Fibroblast of skin of back (primary cell): ENCODE results near the gene TTC1. TPM values are rescaled to one million over a fixed set of nuclear protein-coding genes. Genes with fewer than 3 reads are reported as not detected.
A peak's percentile ranks its signal among the peaks of the same experiment; 100 is the strongest.
"Not testable (repeated sequence)": the region's sequence is repeated elsewhere in the genome, so short reads cannot be mapped to it uniquely, and the experiment has no call there.

Experiments
- DNase-seq: peaks from one replicate; pipeline ENCODE4 v3.0.0-alpha.2; 2013
- polyA plus RNA-seq, 2 experiments: library from polyadenylated mRNA; unstranded; fragments of 120-200 nt; gene quantifications; one replicate each; pipeline ENCODE4 v1.2.1, GENCODE V29; 2013; ENCODE audit not compliant: insufficient read length in 2 of 2

The TTC1 gene, protein sequence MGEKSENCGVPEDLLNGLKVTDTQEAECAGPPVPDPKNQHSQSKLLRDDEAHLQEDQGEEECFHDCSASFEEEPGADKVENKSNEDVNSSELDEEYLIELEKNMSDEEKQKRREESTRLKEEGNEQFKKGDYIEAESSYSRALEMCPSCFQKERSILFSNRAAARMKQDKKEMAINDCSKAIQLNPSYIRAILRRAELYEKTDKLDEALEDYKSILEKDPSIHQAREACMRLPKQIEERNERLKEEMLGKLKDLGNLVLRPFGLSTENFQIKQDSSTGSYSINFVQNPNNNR
- 49.1 TPM for polyA plus RNA-seq (2013, experiment 1 of 2; ENCODE audit: insufficient read length)
- polyA plus RNA-seq (2013, experiment 2 of 2; ENCODE audit: insufficient read length): 45.9 TPM

DNA sequence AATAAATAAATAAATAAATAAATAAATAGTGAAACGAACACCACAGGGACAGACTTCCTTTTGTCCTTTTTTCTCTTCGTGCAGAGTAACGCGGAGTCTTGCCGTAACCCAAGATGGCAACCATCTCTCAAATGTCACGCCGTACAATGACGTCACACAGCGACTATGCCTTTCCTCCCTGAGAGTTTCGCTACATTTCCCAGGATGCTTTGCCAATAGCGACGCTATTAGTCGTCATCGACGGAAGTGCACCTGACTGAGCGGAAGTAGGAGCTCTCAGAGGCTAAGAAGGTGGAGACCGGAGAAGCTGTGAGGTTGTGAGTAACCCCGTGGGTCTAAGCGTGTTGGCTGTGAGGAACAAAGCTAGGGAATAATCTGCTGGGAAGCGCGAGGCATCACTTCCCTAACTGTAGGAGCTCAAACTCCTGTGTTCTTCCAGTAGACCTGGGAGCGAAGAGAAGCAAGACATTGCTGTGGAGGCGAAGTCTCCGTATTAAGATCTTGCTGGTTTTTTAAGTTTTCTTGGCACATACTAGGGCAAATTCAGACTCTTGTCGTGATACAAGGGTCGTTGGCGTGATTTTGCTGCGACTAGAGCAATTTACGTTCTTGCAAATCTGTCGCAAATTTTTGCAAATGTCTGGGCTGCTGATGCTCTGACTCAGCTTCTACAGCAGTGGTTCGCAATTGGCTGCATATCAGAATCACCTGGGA, at the start of gene TTC1:
Gene TTC1, plus strand, starts transcription at position 263 of the 714 bp plus-strand sequence. CDS start 1,390 bp downstream, outside the sequence.
- DNase-seq: peak; percentile 100

DNA sequence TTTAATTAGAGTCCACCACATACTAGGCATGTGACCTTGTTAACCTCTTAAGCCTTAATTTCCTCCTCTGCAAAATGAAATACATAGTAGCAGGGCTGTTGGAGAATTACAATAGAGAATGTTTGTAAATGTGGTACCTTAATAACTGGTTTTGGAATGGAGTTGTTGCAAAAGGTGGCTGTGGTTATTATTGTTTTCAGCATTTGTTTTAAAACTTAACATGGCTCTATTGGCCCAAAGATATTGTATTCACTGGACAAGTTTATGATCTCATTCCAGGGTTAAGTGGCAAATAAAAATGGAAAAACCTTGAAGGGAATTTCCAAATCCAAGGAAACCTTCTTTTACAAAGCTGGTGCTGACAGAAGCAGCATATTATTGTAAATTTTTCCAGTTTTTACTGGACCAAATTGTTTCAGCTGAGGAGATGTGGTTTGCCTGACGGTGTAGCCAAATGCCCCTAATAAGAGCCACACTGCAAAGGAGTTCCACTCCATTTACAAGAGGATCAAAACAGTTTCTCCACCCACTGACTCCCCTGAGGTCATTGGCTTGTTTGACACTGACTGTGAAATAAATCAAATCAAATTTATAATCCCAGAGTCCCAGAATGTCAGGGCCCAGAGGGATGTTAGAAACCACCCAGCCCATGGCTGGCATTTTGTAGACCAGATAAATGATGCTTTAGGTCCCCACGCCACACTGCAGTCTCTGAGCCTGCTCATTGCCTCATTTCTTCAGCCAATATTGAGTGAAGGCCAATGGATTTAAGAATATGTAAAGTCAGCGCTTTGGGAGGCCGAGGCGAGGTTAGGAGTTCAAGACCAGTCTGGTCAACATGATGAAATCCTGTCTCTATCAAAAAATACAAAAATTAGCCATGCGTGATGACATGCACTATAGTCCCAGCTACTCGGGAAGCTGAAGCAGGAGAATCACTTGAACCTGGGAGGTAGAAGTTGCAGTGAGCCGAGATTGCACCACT, 47.5 kb upstream of the TTC1 start:
- no peak for DNase-seq

DNA sequence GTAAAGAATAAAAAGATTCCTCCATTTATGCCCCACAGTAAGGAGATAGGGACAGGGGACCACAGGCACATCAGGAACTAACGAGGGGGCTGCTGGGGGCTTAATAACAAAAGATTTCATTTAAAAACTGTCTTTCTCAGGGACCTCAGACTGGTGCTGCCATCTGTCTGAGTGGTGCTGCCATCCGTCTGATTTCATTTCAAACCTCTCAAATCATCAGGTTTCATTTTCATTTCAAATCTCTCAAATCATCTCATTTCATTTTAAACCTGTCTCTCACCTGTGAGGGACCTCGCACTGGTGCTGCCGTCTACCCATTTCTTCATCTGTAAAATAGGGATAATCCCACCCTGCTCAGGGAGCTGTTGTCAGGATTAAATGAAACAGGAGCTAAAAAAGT, 46.7 kb upstream of the TTC1 start:
- no peak for DNase-seq

DNA sequence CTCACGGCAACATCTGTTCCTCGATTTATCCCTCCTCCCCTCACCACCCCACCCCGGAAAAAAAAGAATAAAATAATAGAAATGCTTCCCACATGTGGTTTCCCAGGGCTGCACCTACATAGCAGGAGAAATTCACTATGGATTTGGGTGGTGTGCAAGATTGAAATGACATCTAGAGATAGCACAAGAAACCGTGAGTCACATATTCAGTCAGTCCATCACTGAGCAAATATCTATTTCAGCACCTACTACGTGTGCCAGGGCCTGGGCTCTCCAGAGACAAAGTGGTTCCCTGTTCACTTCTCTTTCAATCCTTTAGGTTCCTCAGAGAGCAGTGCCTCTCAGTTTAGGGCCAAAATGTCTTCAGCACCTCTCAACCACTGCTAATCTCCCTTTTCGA, 45.0 kb upstream of the TTC1 start:
- DNase-seq: no peak

DNA sequence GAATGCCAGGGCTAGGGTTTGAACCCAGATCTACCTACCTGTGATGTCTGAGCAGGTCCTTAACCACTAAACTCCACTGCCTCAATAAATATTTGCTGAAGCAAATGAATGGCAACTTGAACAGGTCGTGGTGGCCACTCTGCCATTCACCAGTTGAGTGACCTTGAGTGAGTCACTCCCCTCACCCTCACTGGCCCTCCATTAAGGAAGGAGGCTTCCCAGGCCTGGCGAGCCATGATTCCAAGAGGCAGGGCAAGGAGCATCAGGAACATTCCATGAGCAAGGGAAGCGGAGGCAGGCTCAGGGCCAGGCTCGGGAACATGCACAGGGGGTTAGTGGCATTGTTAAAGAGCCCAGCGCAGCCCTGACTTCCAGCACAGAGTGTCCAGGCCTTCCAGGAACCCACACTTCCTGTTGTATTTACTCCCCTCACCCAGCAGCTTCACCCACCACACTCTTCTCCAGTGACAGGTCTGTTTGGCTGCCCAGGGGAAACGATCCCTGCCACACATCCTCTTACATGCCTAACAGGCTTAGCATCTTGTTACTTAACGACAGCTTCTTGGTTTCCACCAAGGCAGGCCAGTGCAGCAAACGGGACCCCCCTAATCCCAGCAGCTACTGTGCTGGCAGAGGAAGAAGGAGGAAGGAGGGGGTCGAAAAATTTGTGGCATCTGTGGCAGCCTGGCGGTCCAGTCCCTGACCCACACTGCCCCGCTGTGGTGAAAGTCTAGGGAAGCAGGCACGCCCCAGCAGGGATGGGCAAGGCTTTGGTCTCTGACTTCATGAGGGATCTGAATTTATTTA, 43.7 kb upstream of the TTC1 start:
- peak; percentile 80 for DNase-seq

DNA sequence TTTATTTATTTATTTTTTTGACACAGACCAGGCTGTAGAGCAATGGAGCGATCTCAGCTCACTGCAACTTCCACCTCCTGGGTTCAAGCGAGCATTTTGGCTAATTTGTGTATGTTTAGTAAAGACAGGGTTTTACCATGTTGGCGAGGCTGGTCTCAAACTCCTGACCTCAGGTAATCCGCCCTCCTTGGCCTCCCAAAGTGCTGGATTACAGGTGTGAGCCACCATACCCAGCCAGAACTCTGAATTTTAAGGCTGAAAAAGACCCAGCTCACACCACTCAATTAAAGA, 43.2 kb upstream of the TTC1 start:
- DNase-seq: not testable (repeated sequence)

DNA sequence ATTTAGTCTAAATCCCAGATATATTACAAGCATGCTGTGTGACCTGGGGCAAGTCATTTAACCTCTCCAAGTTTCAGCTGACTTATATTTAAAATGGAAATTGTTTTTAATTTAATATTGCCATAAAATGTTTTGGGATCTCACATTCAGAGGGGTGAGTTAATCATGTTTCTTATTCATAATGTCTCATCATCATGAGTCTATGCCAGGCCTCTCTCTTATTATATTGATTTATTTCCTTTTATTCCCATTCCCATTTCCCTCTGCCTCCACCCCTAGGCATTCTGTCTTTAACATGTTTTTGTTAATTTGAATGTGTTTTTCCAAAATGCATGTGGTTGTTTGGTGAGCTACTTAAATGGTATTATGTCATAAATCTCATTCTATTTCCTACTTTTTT, 39.0 kb upstream of the TTC1 start:
- DNase-seq: no peak

DNA sequence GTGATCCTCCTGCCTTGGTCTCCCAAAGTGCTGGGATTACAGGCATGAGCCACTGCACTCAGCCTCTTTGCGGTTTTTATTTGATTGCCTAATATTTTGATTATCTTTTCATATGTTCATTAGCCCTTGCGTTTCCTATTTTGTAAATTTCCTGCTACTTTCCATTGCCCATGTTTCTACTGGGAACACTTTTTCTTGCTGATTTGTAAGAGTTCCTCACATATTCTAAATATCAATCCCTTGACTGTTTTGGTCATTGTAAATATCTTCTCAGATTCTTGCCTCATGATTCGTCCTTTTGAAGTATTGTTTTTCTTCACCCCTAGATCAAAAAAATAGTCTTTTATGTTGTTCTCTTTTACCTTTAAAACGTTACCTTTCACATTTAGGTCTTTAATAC, 37.9 kb upstream of the TTC1 start:
- peak; percentile 80 for DNase-seq

DNA sequence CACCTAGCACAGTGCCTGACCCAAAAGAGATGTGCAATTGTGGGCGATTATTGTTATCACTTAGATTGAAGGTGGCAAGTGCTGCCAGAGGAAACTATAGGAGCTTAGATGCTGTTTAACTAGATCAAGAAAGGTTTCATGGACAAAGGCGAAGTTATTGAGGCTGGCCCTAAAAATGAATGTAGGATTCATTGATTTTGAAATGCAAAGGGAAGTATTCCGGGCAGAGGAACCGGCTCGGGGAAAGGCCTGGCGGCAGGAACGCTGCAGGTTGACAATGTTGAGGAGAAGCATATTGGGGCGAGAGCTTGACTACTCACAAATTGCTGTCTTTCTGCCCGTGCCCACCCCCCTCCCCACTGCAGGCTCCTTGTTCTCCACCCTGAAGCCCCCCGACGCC, 37.4 kb upstream of the TTC1 start:
- DNase-seq: no peak

DNA sequence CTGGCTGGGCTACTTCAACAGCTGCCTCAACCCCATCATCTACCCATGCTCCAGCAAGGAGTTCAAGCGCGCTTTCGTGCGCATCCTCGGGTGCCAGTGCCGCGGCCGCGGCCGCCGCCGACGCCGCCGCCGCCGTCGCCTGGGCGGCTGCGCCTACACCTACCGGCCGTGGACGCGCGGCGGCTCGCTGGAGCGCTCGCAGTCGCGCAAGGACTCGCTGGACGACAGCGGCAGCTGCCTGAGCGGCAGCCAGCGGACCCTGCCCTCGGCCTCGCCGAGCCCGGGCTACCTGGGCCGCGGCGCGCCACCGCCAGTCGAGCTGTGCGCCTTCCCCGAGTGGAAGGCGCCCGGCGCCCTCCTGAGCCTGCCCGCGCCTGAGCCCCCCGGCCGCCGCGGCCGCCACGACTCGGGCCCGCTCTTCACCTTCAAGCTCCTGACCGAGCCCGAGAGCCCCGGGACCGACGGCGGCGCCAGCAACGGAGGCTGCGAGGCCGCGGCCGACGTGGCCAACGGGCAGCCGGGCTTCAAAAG, 36.9 kb upstream of the TTC1 start:
- DNase-seq: no peak

DNA sequence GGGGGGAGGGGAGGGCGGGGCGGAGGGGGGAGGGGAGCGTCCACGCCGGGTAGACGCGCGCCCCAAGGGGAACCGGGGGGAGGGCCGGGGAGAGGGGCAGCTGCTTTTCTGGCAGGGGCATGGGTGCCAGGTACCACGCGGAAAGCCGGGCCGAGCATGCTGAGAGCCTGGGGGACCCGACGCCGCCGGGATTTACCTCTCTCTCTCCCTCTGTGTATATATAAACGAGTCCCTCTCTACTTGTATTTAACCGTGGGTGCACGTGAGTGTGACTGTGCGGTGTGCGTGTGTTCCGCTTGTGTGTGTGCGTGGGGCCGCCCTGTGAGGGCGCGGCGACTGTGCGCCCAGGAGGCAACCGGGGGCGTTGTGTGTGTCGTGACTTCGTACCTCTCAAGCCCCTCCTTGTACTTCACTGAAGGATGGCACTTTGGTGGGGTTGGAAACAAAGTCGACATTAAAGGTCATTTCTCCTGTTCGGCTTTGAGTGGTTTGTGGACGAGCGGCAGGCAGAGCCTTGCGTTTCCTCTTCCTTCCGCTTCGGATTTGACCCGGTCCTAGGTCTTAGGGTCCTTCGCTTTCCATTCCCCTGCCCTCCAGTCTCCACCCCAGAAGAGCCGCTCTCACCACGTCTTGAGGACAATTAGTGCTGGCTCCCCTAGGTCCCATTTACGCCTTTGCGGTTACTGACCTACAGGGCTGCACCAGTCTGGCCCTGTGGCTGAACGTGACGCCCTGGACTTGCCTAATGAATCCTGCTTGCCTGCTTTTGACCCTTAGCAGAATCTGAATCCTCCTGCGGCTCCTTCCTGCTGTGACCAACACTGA, 36.2 kb upstream of the TTC1 start:
- DNase-seq: no peak

DNA sequence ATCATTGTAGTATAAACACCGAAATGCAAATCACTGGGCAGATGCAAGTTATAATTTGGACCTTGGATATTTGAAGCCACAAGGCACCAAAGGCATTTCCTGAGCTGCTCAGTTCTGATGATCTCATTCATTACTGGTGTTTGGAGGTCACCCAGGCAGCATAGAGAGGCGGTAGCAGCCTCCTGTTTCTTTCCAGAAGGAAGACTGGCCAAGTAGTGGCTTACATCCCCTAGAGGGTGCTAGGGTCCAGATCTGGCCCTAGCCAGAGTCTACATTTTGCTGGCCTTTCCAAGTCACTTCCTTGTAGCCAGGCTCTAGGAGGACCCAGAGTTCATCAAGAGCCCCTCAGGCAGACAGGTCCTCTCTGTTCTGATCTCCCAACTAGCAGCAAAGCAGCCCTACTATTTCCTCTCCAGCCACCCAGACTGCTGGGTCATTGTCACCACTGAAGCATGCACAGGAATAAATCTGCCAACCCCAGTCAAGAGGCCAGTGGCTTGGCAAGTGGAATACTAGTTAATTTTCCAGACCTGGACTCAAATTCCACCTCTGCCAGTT, 33.4 kb upstream of the TTC1 start:
- peak; percentile 97 for DNase-seq

DNA sequence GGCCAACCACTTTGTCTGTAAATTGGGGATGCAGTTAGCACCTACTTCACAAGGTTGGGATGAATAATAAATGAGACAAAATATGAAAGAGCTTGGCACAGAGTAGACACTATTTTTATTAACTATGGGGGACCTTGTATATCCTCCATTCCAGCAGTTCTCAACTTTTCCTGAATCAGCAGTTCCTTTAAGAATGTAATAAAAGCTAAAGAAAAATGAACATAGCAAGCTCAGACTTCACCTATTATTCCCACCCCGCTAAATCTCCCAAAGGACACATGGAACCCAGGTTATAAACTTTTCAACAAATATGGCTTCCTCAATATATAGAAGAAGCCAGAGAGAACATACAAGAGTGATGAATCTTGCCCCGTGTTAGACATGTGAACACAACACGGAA, 32.0 kb upstream of the TTC1 start:
- DNase-seq: no peak

DNA sequence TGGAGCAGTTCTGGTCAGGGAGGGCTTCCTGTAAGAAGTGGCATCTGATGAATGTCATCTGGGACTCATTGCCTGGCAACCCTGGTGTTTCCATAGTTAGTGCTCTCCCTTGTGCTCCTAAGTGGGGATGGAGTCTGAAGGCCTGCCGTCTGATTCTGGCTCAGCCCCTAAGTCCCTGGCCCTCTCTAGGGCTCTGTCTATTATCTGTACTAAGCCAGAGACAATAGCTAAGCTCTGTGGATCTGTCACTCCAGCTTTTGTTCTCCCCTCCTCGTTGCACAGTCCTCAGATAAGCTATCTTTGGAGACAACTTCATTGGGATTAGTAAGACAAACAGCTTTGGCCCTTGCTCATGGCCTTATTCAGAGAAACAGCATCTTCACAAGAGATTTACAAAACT, 30.6 kb upstream of the TTC1 start:
- no peak for DNase-seq

DNA sequence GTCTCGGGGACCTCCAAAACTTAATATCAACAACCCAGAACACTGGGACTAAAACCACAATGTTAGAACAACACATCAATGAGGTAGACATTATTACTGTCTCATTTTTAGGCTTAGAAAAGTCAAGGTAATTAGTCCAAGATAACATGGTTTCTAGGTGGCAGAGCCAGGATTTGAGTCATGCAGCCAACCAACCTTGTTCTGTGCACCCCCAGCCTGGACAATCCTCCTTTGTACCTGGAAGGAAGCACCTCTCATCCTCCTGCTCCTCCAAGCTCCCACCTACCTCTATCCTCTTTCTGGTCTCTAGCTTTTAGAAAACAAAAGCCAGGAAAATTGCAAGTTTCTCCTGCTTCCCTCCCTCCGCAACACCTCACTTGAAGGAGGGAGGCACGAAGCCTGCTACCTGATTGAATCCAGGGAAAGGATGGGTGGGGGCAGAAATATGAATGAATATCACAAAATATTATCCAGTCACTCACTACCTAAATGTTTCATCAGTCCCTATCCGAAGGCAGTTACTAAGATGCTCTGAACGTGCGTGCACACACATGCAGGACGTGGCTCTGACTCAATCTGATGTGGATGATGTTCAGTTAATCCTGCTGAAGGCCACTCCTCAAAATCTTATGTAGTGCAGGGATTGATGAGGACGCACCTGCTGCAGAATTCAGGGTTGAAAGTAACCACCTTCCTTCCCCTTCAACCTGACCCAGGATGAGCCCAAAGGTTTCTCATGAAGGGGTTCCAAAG, 26.3 kb upstream of the TTC1 start:
- DNase-seq: no peak

DNA sequence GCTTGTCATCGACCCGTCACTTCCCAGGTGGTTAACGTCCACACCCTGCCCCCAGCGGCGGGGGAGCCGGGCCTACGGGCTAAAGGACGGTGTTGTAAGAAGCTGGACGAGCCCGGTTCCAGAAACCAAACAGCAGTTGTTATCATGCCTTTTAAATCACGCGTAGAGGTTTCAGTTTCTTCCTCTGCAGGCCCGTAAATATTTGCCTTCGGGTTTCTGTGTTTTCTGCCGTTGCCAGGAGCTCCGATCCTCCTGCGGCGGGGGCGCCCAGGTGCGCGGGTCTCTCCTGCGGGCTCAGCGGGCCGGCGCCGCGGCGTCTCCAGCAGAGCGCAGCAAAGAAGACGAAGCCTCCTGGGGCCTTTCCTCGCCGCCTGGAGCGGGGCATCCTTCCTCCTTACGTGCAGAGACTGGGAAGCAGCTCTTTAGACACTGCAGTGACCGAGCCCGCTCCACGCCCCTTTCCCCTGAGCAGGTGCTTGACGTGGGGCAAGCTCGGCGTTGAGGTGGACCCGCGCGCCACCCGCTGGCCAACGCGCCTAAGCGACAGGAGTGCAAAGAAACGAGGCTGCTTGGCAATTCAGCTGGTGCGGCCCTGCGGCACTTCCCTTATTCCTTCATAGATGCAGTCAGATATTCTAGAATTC, 21.8 kb upstream of the TTC1 start:
- peak; percentile 51 for DNase-seq

DNA sequence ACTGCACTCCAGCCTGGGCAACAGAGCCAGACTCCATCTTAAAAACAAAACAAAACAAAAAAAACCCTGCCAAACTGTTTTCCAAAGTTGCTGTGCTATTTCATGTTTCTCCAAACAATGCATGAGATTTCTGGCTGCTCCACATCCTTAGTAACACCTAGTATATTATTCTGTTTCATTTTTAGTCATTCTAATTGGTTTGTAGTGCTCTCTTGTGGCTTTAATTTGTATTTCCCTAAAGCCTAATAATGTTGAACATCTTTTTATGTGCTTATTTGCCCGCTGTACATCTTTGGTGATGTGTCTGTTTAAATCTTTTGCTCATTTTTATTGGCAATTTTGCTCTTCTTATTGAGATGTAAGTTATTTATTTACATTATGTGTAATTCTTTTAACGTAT, 18.4 kb upstream of the TTC1 start:
- no peak for DNase-seq

DNA sequence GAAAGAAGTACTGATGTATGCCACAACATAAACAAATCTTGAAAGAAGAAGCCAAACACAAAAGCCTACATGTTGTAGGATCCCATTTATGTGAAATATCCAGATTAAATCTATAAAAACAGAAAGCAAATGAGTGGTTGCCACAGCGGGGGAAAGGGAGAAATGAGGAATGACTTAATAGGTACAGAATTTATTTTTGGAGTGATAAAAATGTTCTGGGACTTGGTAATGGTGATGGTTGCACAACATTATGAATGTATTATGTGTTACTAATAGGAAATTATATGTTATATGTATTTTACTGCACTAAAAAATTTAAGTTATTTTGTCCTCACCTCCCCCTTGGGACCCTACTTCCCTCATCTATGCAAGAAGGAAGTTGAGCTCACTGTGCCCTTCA, 16.4 kb upstream of the TTC1 start:
- DNase-seq: peak; percentile 33

DNA sequence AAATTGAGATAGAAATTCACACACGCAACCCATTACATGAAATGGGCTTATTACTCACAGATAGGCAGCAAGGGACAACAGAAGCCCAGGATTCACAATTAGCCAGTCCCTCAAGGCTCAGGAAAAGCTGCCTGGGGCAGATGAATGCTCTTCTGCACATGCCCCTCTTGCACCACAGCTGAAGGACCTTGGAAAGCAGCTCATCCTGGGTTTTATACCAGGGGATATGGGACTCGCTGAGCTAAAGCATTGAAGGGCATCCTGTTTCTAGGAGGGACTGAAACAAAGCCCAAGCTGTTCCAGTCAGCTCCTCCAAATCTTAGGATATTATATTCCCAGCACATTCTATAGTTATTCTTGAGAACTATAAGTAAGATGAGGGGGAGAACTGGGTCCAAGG, 15.7 kb upstream of the TTC1 start:
- DNase-seq: no peak

DNA sequence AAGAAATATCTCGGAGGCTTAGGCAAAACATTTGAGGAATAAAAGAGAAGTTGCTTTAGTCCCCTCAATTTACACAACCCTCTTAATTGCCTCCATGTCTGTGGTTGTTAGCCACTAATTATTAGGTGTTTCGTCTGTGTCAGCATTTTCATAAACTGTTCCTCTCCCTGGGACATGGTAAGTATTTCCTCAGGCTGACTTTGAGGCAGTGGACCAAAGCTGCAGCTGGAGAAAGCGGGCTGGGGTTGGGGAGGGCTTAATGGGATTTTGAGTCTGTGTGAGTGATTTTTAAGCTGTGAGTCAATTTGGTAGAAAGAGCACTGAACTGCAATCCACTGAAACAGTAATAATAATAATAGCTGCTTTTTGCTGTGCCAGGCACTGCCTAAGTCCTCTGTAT, 13.0 kb upstream of the TTC1 start:
- DNase-seq: no peak
